Ammon's horn (tissue), 1 donor: ENCODE results near the gene PKHD1.

Experiments
- DNase-seq: peaks from one replicate; pipeline ENCODE4 v3.0.0-alpha.2; 2016; ENCODE audit warnings: low spot score

The PKHD1 gene, protein sequence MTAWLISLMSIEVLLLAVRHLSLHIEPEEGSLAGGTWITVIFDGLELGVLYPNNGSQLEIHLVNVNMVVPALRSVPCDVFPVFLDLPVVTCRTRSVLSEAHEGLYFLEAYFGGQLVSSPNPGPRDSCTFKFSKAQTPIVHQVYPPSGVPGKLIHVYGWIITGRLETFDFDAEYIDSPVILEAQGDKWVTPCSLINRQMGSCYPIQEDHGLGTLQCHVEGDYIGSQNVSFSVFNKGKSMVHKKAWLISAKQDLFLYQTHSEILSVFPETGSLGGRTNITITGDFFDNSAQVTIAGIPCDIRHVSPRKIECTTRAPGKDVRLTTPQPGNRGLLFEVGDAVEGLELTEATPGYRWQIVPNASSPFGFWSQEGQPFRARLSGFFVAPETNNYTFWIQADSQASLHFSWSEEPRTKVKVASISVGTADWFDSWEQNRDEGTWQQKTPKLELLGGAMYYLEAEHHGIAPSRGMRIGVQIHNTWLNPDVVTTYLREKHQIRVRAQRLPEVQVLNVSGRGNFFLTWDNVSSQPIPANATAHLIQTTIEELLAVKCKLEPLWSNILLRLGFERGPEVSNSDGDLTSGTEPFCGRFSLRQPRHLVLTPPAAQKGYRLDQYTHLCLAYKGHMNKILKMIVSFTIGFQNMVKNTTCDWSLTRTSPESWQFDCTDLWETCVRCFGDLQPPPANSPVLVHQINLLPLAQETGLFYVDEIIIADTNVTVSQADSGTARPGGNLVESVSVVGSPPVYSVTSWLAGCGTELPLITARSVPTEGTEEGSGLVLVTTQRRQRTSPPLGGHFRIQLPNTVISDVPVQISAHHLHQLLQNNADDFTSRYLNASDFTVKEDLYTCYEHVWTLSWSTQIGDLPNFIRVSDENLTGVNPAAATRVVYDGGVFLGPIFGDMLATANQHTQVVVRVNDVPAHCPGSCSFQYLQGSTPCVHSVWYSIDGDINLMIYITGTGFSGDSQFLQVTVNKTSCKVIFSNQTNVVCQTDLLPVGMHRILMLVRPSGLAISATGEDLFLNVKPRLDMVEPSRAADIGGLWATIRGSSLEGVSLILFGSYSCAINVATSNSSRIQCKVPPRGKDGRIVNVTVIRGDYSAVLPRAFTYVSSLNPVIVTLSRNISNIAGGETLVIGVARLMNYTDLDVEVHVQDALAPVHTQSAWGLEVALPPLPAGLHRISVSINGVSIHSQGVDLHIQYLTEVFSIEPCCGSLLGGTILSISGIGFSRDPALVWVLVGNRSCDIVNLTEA (N-terminal part only)

DNA sequence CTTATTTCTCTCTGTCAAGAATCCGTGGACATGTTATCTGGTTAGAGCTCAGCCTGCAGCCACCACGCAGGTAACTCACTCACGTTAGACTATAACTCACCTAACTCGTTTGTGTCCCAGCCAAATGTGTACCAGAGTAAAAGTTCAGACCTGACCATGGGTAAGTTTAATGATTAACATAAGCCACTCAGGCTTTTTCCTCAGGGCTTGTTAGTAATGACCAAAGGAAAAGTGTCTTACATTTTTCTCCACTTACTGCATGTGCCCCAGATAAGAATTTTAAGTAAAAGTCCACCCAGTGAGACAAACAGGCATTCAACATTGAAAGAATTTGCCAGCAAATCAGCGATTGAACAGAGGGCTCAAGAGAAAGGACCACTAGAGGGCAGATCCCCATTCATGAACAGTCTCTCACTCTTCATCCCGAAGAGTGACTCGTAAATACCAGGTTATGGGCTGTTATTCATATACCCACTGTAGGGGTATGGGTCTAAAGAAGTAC lies at the start of gene PKHD1:
Gene PKHD1 (minus strand): TSS at position 116 of the 502 bp plus-strand sequence. CDS start 2,680 bp downstream, outside the sequence.
- no peak for DNase-seq

DNA sequence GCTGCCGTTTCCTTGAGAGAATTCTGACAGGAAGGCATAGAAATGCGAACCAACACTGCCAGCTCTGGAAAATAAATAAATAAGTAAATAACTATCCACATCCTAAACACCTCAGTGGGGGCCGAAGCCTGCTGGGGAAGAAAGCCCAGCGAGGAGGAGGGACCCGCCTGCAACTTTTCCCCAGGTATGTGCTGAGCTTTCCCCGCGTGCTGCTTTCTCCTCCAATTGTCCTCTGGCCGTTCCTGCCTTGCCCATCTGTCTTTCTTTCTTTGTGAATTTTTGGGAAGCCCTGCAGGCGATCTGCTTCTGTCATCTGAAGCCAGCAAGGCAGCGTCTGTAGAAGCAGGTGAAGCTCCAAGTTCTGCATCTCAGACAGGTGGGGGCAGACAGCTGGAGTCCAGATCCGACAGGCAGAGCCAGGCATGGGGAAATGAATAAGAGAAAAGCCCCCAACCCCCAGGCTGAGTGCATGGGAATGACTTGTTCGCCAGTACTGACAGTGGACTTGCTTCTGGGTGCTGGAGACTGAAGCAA lies 49.6 kb upstream of the PKHD1 start:
- DNase-seq = no peak

DNA sequence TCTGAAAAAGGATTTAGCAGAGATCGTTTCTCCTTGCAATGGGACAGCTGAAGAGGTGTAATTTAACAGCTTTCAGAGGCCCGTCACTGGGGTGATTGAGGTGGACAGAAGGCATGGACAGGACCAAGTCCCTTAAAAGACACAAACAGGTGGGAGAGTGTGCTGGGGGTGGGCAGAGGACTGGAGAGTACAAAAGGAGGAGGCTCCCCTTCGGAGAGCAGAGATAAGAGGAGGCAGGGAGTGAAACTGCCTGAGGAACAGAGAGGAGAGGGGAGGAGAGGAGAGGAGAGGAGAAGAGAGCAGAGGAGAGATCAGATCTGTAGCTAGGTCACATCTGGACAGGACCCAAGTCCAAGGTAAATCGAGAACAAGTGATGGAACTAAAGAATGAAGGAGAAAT lies 48.6 kb upstream of the PKHD1 start:
- no peak for DNase-seq

DNA sequence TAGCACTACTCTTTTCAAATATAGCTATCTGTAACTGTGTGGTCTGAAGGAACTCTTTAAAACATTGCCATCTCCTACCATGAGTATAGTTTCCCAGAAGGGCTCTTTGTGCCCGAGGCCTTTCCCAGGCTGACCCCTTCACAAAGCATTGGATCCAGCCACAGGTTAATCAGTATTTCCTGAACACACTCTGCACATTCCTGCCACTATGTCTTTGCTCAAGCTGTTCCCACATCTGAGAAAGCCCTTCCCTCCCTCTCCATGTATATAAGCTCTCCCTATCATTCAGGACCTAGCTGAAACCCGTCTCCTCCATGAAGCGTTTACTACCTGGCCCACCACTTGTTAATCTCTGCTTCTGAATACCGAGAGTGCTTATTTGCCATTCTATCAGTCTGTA lies 47.8 kb upstream of the PKHD1 start:
- DNase-seq = no peak

DNA sequence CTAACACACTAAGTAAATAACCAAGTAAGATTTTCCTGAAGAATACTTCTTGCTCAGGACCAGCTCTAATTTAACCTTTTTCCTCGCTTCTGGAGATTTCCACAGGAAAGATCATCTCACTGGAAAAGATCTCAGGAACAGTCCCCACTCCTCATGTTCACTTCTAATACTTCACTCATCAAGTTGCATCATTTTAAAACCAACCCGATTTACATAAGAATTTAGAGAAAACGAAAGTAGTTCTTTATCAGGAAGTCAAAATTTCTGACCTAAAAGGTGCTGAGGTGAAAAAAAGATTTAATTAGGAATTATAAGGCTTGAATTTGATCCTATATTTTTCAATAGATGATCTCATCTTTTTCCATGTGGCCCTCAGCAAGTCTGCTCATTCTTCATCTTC lies 46.6 kb upstream of the PKHD1 start:
- DNase-seq = no peak

DNA sequence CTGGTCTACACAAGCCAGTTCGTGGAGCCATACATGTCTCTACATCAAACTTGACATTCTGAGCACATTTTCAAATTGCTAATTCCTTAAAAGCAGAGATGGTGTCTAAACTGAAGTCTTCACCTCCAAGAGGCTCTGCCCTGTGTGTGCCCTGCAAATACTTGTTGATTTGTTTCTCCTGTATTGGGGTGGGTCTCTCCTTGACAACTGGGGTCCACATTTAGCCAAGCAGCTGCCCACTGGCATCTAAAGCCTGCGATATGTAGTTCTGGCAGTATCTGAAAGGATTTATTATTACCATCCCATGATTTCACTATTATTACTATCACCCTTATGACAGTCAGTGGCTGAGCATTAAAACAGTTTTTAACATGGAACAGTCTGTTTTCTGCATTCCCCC lies 45.9 kb upstream of the PKHD1 start:
- DNase-seq = no peak

DNA sequence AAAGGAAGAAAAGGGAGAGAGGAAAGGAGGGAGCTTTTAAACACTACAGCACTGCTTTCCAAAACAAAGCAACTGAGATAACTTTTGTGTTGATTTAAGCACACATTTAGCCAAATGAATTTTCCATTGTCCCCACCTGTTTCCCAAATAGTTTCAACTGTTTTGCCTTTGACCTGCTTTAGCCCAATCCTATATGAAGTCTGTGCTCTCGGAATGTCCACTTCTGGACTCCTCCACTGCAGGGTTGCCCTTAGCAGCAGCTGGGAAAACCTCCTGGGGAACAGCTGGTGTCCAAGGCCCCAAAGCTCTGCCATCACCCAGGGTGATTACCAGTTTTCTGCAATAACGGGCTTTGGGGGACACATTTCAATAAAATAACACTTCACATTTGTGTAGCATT lies 44.9 kb upstream of the PKHD1 start:
- DNase-seq = no peak

DNA sequence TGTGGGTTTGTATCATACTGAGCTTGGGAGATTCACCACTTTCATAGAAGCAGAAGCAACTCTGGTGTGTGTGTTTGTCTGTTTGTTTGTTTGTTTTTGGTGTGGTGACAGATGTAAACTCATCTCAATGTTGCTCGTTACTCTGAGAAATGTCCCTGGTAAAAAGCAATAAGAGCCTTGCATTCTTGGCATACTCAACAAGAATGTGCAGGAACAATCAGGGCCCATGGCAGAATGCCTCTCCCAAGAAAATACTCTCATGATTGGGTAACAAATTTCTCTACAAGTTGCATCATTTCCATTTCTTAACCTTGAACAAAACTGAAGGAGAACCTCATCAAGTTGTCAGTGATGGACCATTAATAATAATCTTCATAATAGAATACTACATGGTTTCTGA lies 43.0 kb upstream of the PKHD1 start:
- no peak for DNase-seq

DNA sequence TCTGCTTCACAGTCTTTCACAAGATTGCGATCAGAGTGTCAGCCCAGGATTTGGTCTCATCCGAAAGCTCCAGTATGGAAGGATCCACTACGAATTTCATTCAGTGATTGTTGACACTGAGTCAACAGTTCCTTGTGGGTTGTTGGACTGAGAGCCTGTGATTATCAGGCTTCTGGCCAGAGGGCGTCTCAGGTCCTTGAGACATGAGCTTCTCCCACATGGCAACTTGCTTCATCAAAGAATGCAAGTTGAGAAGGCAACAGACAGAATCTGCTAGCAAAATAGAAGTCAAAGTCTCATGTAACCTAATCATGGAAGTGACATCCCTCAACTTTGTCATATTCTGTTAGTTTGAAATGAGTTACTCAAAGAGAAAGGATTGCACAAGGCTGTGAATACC lies 40.5 kb upstream of the PKHD1 start:
- DNase-seq = no peak

DNA sequence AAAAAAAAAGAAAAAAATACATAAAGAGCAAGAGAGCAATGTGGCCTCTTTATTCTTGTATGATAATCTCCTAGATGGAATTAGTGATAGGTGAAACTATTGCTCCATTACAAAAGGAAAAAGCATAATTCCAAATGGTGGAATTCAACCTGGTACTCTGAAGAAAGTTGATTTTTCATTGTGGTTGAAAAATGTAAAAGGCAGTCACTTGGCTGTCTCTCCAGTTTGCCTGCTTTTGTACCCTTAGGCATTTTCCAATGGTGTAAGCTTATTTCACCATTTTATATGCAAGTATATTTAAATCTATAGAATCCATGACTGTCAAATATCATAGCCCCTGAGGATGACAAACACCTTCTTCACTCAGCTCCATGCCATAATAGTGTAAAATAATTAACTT lies 38.8 kb upstream of the PKHD1 start:
- no peak for DNase-seq

DNA sequence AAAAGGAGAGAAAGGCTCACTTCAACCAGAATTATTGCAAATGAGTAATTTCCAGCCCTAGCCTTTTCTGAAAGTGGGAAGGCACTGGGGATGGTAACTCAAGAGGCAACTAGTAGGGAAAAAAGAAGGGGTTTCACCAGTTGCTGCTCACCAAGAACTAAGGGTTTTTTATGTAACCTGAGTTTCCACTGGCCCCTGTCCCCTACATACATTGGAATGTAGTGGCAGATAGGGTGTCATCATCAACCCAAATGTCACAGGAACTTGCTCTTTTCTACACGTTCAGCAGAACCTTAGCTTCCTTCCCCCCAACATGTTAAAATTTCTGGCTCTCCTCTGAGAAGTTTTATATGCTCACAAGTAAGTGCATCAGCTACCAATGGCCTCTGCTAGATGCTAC lies 38.2 kb upstream of the PKHD1 start:
- no peak for DNase-seq

DNA sequence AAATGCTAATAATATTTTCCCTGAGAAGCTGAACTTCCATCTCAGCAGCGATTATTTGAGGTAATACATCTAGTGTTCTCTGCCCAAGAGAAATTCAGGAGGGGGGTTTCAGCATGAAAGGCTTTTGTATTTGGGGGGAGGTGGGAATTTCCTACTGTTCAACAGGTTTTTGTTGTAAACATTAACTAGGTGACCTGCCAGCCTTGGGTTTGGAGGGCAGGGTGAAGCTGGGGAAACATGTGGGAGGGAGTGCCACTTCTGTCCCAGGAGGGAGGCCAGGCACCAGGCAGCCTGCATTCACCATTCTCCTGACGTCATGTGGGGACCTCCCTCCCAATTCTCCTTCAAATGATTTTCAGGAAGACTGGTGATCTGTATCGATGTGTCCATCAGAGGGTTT lies 37.7 kb upstream of the PKHD1 start:
- no peak for DNase-seq

DNA sequence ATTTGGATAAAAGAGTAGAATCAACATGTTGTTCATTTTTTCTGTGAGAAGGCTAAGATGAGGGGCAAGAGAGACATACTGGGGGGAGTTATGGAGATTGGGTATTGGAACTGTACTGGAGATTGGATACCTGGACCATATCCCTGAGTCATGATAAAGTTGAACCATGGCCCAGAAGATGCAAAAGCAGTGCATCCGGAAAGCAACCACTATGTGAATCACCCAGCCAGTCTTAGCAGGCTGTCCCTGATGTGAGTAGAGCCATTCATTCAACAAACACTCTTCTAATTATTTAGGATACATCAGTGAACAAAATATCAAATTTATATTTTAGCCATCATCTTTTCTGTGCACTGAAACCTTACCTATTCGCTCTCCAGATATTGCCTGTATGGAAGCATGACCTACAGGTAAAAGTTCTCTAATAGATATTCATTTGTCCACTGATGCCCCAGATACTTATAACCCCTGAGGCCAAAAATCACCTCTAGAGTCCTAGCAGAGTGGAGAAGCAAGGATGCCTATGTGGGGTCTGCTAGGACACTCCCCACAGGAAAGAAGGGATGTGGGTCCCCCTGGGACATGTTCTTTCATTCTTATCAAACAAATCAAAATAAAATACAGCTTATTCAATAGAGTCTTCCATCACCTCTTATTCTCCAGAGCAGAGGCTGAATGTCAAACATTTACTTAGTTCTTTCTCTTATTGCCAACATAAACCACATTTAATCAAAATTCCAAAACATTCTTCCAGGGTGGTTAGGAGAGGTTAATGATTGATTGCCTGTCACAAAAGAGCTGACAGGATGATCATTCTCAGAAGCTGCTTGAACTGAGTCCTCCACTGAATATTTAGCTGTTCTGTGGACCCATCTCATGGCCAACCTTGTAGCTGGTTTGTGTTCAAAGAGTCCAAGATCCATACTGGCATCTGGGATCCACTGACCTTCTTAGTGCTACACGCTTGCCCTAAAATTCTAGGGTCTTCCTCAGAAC lies 37.0 kb upstream of the PKHD1 start:
- no peak for DNase-seq

DNA sequence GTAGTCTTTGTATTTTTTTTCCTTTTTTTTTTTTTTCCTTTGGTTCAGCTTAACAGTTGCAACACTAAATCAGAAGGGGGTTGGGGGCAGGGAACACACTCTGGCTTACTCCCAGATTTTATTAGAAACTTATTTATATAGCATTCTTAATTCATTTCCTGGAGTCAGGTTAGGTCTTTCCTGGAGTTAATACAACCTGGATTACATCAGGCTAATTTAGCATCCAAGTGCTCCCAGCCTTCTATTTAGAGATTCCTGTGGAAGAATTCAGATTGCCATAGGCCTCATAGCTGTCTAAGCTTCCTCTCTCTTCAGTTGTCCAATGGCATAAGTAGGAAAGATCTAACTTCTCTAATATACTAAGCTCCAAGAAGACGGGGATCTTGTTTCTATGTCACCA lies 35.8 kb upstream of the PKHD1 start:
- no peak for DNase-seq

DNA sequence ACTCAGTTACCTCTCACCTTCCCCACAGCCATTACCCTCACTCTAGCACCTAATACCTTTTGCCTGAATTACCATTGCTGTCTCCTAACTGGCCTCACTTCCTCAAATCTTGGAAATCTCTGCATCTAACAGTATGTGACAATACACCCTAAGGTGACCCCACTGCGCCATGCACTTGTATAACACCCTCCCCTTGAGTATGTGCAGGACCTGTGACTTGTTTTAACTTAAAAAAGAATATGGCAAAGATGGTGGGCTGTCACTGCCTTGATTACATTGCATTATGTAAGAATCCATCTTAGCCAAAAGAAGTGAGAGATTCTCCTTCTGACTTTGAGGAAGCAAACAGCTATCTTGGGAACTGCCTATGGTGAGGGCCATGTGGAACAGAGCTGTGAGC lies 29.9 kb upstream of the PKHD1 start:
- no peak for DNase-seq

DNA sequence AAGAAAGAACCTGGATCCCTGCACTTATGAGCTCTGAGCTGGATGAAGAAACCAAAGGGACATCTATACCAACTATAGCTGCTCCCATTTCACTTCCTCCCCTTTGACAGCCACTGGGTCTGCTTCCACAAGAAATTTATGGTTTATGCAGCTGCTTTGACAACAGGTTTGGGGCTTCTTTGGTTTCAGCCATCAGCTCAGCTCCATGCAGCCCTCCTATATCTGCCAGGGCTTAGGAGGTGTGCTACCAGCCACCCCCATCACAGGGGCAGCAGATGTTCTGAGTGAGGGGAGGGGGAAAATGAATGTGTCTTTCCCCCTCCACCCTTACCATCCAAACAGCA lies 29.2 kb upstream of the PKHD1 start:
- no peak for DNase-seq

DNA sequence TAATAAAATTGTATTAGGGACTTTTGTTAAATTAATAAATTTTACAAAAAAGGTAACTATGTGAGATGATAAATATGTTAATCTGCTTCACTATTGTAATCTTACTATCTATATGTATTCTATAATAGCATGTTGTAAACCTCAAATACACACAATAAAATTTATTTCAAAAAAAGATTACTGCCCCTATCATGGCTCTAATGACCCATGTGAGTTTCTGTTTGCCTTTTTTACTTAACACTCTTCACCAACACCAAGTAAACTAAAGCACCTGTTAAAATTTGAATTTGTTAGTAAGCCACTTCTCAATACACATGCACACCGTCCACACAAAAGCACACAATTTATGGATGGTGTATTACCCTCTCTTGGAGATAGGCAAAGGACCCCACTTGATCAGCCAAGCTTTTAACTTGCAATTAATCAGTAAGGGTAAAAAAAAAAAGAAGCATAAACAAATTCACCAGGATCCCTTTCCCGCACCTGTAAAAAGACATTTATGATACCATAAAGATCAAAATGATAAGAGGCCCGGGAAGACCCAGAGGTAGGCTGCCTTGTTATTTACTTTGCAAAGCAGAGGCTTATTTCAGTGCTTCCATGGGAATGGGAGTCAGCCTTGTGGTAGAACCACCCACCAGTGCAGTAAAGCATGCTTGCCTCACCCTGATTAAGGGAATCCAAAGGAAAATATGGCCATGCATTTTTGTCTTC lies 28.6 kb upstream of the PKHD1 start:
- no peak for DNase-seq

DNA sequence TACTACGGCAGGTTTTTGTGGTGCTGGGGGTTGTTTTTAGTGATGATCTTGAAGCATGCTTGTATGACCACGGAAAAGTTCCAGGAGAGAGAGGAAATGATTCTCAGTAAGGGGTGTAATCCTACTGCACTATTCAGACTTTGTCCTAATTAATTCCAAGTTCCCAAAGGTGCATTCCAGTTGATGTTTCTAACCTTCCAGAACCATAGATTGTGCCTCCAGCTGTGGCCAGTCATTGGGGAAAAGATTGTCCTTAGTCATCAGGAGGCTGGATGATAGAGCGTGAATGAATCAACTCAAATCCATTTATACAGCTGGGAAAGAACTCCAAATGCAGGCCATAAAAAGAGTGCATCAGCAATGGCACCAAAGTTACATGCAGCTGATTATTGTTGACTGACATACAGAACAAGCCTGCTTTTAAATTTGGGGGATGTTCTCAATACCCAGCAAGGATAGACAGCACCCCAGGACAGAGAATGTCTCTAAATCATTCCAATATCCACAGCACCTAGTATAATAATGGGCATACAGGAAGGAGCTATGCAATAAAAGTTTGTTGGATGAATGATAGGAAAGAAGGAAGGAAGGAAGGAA lies 27.8 kb upstream of the PKHD1 start:
- no peak for DNase-seq

DNA sequence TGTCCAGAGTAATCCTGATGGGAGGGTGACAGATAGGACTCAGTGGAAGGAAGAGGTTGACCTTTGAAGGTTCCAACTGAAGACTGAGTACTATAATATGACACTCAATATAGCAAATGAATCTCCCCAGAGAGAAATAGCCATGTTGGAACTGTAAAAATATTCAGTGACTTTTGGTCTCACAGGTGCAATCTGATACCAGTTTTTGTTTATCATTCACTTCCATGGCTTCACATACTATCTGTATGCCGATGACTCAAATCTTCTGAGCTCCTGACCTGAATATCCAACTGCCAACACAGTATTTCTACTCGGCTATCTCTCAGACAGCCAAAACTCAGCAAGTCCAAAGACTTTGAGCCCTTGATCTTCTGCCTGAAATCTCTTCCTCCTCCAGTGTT lies 21.8 kb upstream of the PKHD1 start:
- no peak for DNase-seq

DNA sequence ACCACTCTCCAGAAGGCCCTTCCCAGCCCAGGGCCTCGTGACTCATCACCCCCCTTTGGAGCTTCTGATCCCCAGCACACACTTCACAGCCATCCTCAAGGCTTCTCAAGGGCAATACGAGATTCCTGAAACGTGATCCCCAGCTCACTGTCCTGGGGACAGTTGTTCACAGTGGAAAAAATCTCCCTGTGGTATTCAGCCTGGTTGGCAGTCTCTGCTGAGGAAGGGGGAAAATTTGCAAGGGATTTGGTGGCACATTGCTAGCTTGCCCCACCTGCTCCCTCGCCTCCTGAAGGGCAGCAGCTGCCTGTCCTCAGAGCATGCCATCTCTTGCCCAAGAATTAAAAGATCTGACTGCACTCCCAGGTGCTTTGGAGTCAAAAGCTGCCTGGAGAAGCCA lies 20.7 kb upstream of the PKHD1 start:
- no peak for DNase-seq
